ENCODE measurements around the gene SARNP.

DNA sequence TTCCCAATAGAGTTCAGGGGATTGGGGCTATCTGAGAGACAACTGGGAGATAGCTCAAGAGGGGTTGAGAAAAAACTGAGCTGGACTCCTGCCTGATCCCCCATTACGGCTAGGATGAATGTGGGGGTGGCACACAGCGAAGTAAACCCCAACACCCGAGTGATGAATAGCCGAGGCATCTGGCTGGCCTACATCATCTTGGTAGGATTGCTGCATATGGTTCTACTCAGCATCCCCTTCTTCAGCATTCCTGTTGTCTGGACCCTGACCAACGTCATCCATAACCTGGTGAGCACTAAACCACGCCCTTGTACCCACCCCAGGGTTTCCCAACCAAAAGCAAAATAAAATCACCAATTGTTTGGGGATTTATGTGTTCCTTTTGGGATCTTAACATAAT is 1.4 kb upstream of the SARNP start:
- TF ChIP-seq, protein P1, sequence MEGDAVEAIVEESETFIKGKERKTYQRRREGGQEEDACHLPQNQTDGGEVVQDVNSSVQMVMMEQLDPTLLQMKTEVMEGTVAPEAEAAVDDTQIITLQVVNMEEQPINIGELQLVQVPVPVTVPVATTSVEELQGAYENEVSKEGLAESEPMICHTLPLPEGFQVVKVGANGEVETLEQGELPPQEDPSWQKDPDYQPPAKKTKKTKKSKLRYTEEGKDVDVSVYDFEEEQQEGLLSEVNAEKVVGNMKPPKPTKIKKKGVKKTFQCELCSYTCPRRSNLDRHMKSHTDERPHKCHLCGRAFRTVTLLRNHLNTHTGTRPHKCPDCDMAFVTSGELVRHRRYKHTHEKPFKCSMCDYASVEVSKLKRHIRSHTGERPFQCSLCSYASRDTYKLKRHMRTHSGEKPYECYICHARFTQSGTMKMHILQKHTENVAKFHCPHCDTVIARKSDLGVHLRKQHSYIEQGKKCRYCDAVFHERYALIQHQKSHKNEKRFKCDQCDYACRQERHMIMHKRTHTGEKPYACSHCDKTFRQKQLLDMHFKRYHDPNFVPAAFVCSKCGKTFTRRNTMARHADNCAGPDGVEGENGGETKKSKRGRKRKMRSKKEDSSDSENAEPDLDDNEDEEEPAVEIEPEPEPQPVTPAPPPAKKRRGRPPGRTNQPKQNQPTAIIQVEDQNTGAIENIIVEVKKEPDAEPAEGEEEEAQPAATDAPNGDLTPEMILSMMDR (IDR thresholded peaks at IDR 0.05 in 2 of 3, conservative IDR thresholded peaks at IDR 0.05 in 1 of 3; ENCODE audit: control insufficient read depth in 2 of 3, extremely low read depth in 1 of 3, insufficient read depth in 1 of 3, low read depth in 3 of 3, low read length in 3 of 3): no peak
- TF ChIP-seq ZNF274 (IDR thresholded peaks at IDR 0.05; ENCODE audit: insufficient read depth, insufficient read length): no peak

All from GM12878 (cell line).